G401 (cell line): ENCODE measurements around the gene GPR180. TPM values are rescaled to one million over a fixed set of nuclear protein-coding genes. Genes with fewer than 3 reads are reported as not detected.

Experiments used
- DNase-seq: peaks from one replicate; pipeline ENCODE4 v3.0.0-alpha.2; 2015; ENCODE audit warnings: low spot score
- in situ Hi-C: cut with HindIII; loops from 2 replicates; pipeline ENCODE4 v1.10.0; 2016; ENCODE audit warnings: low sequenced_read_pairs, mixed read lengths
- total RNA-seq: library from RNA; depleted of rRNA; stranded (reverse); fragments of >200 nt; shearing (Covaris generic); gene quantifications from 2 replicates; pipeline ENCODE4 v1.2.3, GENCODE V29; 2014; rRNA removed

The GPR180 gene
- 5.2 and 7.9 TPM in 2 replicates for total RNA-seq

DNA sequence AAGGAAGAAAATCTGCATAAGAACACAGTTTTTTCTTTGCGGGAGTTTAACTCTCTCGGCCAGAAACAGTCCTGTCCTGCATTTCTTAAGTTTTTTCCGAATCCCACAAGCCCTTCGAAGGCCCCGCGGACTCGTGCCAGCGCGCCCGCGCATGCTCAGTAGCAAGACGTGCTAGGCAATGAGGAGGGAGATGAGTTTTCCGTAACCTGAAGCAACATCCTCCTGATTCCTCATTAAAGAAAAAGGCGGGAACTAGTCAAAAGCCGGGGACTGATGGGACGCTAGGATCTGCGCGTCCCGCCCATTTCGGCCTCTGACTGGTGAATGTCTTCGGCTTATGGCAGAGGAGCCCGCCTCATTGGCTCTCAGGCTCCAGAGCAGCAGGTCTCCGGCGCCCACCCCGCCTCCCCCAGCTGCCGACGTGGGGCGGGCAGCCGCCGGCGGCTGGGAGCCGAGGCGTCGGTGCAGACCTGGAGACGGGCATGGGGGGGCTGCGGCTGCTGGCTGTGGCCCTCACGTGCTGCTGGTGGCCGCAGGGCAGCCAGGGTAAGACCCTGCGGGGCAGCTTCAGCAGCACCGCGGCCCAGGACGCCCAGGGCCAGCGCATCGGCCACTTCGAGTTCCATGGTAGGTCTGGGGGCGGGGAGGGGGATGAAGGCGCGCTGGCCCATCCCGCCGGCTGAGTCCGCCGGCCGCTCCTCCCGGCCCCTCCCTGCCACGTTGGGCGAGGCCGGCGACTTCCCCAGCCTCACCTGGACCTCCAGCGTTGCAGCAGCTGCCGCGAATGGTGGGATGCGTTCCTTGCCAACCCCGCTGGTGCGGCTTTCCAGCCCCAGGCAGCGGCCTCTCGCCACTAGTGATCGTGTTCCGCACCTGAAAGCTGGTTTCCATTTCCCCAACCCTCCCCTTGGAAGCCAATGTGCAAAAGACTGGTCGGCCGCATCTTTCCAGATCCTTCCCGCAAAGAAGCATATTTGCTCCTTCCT lies at the start of gene GPR180:
TSS of gene GPR180 (plus strand) at position 412 of the 986 bp plus-strand sequence. CDS start at position 483, 71 bp downstream.
- in situ Hi-C loops, result no loop called here
- peak; percentile 100 for DNase-seq

DNA sequence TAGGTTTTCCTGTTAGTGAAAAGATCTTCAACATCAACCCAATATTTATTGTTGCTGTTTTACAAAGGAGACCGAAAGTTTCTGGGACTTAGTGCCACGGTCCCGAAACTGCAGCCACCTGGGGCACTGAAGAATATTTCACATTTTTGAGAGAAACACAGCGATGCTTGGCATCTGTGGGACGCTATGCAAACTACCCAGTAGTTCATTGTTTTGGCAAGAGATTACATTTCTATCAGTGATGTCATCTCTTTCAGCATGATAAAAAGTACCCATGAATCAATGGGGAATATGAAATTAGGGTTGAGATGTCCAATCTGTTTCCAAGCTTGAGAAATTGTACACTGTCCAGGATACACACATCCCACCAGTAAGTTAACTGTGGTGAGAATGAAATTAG lies 49.6 kb upstream of the GPR180 start:
- in situ Hi-C loops, result no loop called here
- no peak for DNase-seq

DNA sequence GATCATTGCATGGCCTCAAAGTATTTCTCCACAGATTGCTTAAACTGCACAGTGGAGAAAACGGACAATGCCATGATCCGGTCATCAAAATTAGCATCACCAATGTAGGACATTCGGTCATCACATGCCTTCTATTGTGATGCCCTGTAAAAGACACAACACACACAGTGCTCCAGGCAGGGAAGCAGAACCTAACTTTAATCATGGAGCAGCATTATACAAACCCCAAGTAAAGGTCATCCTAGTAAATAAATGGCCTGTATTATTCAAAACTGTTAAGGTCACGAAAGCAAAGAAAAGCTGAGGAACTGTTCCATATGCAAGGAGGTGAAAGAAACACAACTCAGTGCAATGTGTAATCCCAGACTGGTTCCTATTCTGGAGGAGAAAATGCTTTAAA lies 47.9 kb upstream of the GPR180 start:
- in situ Hi-C loops, result no loop called here
- DNase-seq, result no peak

DNA sequence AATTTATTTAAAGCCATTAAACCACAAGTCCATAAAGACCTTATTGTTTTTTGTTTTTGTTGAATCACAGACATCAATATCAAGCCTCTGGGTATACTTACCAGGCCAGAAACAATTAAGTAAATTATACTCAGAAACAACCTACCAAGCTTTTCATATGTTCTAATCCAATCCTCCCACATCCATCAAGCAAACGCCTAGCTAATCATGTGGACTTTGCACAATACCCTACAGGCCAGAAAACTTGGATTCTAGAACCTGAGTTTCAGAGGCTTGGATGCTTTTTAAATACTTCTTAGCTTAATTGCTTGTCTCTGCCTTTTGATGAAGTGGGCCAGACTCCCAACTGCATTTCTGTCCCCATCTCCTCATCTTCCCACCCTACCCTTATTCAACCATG lies 45.6 kb upstream of the GPR180 start:
- no peak for DNase-seq
- in situ Hi-C loops, result no loop called here

DNA sequence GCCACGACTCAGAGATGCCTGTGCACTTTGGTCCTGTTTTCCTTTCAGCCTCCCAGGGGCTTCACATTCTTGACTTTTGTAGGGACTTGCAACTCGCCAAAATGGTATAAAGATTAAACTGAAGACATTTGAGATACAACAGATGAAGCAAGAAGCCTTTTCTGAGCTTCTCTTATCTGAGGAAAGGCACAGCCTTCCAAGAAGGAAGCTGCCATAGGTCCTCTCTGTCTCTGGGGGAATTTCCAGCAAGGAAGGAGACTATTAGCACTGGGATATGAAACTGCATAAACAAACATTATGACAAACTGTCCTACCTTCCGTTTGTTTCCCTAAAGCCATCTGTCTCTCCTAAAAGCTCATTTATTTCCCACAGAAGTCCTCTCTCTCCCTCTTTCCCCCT lies 45.0 kb upstream of the GPR180 start:
- in situ Hi-C loops, result no loop called here
- no peak for DNase-seq

DNA sequence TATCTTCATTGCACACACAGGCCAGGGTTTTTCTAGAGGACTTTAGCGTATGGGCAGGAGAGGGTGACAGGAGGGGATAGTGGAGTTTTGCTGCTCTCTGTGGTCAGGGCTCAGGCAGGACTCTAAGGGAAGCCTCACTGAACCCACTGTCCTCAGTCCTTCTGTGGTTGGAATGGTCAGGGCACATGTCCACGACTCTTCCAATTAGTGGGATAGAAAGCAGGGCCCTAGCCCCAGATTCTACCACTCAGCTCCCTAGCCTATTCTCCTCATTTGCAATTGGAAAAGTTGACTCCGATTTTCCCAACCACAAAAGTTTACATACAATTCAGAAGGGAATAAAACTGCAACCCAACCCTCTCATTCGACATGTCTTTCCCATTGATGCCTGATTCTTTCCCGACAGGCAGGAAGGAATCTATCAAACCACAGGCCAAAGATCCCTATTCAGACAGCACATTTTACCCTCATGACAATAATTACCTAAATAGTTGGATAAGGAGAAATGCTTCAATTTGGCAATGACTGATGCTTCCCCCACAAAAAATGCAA lies 43.9 kb upstream of the GPR180 start:
- DNase-seq, result no peak
- in situ Hi-C loops, result no loop called here

DNA sequence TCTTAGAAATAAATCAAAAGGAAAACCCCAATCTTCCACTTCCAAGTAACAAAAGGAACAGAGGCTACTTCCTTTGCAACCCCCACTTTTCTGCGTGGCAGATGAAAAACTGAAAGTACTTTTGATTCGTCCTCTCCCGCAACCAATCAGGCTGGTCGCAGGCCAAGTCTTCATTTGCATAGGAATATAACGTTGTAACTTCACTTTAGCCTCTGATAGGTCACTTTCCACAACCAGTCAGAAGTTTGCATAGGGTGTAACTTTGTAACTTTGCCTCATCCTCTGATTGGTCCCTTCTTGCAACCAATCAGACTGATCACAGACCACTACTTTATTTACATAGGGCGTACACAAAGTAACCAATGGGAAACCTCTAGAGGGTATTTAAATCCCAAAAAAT lies 42.9 kb upstream of the GPR180 start:
- in situ Hi-C loops, result no loop called here
- DNase-seq, result no peak

DNA sequence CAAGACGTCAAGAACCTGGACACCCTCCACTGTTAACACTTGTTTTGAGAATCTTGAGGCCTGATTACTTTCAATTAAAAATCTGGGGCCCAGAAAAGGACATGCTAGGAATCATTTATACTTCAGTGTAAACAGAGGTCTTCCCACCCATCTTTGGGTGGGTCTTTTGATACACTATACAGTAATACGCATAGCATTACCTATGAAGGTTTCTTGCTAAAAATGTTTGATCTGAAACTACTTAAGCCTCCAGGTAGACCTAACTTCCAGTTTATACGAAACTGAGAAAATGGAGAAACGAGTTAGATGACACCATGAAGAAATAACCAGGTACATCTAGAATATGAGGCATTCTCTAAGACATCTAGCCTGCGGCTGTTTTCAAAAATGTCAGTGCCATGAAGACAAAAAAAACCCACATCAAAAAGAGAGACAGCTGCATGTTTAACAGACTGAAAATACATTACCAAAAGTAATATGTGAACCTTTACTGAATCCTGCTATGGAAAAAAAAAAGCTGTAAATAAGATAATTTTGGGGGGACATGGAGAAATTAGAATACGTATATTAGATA lies 42.3 kb upstream of the GPR180 start:
- no peak for DNase-seq
- in situ Hi-C loops, result no loop called here

DNA sequence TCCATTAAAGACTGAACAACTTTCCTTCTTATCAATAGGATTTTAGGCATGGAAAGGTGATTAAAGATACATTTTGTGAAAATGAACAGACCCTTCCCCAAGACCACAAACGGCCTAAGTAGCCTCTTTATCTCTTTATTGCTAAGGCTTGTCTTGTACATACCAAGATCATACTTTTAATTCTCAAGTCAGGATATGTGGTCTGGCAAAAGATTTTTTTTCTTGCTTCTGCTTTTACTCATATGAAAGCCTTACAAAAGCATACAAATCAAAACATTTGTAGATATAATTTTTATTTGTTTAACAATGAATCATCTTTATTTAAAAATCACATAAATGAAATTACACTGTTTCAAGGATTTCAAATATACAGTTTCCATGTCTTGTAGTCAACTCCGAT lies 41.5 kb upstream of the GPR180 start:
- in situ Hi-C loops, result no loop called here
- no peak for DNase-seq

DNA sequence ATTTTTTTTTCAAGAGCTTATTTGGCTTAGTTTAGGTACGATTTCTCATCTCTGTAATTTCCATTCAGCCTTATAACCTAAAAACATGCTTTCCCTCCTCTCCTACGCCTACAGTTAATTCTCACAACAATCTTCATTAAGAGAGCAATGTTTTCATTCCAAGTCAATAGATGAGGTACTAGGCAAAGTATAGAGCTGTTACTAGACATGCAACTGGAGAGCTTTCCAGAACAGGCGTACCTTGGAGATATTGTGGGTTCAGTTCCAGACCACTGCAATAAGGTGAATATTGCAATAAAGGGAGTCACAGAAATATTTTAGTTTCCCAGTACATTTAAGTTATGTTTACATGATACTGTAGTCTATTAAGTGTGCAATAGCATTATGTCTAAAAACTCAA lies 40.5 kb upstream of the GPR180 start:
- DNase-seq, result no peak
- in situ Hi-C loops, result no loop called here

DNA sequence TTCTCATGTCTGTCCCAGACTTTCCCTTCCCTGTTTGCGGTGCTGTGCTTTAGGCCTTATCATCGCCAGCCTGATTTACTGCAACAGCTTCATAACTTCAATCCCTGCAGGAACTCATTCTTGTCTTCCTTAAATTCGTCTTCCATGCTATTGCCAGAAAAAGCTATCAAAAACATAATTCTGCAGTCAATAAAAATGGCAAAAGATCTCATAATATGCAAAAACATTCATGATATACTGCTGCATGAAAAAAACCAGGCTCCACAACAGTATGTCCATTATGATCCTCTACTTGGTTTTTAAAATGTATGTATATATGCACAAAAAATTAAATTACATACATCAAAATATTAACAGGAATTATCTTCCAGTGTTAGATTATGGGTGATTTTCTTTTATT lies 34.1 kb upstream of the GPR180 start:
- DNase-seq, result no peak
- in situ Hi-C loops, result no loop called here

DNA sequence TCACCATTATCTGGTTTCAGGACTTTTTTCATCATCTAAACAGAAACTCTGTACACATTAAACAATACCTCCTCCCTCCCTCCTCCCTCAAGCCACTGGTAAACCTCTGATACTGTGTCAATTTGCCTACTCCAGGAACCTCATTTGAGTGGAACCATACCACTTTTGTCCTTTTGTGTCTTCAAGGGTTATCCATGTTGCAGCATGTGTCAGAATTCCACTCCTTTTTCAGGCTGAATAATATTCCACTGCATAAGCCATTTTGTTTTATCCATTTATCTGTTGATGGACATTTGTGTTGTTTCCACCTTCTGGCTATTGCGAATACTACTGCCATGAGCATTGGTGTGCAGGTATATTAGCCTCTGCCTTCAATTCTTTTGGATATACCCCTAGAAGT lies 33.2 kb upstream of the GPR180 start:
- no peak for DNase-seq
- in situ Hi-C loops, result no loop called here

DNA sequence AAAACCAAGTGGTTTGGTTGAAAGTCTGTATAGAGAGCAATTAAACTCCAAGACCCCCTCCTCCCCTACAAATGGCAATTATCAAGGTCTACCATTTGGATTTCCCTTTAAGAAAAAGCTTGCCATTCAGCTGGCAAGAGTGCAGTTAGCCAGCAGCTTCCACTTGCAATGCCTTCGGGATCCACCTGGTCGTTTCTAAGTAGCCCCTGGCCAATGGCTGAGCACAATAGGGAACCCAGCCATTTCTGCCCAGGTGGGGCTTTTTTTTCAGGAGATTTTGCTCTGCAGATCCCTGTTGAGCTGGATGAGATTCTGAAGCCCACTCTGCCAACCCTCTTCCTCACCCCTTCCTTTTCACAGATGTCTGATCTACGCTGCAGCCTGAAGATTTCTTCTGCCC lies 32.0 kb upstream of the GPR180 start:
- in situ Hi-C loops, result no loop called here
- no peak for DNase-seq

DNA sequence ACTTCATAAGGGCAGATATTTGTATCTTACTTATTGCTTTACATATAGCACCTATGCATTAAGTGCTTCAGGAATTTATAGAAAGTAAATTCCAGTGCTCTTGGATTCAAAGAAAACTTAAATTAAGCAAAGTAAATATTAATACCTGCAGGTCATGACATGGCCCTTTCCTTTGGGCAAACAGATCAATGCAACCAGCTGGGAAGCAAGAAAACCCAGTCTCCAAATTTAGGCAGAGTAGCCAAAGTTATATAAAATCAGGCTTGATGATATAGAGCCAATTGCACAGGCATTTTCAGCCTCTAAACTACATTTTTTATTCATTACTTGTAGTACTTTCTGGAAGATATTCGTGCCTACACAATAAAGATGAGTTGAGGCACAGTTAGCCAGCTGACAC lies 22.6 kb upstream of the GPR180 start:
- no peak for DNase-seq
- in situ Hi-C loops, result no loop called here

DNA sequence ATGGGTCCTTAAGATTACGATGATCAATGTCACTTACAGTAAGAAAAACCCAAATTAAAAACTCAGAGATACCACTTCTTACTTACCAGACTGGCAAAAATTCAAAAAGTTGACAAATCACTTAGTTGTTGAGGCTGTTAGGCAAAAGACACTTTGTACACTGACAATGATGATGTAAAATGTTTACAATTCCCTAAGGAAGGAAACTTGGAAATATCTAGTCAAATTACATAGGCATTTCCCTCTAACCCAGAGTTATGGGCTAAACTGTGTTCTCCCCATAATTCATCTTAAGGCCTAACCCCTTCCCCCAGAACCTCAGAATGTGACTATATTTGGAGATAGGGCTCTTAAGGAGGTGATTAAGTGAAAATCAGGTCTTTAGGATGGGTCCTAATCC lies 17.7 kb upstream of the GPR180 start:
- DNase-seq, result no peak
- in situ Hi-C loops, result no loop called here

DNA sequence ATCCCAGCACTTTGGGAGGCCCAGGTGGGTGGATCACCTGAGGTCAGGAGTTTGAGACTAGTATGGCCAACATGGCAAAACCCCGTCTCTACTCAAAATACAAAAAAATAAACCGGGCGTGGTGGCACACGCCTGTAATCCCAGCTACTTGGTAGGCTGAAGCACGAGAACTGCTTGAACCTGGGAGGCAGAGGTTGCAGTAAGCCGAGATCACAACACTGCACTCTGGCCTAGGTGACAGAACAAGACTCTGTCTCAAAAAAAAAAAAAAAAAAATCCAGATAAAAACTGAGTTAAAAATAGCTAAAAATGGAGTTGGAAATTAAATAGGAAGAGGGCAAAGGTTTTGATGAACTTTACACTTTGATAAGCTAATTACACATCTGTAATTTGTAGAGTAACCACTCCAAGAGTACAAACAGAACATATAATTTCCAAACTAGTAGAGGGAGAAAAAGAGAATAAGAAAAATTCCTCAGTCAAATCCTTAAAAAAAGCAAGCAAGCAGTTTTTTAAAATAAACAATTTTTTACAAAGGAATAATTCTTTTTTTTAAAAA lies 16.0 kb upstream of the GPR180 start:
- no peak for DNase-seq
- in situ Hi-C loops, result no loop called here

DNA sequence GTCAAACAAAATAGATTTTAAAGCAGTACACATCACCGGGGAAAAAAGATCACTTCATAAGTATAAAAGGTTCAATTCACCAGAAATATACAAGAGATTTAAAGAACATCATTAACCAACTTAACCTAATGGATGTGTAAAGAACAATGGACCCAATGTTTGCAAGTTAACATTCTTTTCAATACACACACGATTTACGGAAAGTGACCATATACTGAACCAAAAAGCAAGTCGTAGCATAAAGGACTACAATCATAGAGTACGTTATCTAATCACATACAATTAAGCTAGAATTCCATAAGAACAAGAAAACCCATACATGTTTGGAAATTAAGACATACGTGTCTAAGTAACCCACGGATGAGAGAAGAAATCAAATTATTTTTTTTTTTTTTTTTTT lies 15.3 kb upstream of the GPR180 start:
- in situ Hi-C loops, result no loop called here
- DNase-seq, result no peak

DNA sequence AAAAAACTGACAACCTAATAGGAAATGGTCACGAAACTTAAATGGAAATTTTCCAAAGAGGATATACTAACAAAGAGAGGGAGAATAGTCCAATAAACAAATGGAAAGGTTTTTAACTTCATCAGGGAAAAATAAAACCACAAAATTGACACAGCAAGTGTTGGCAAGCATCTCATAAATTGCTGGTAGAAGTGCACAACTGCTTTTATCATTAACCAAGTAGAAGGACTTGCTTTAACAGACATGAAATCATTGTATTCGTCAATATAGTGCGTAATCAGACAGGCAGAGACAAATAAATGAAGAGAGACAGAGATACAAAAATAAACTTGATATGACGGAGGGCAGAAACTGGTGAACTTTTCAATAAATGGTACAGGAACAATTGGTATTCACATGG lies 13.1 kb upstream of the GPR180 start:
- no peak for DNase-seq
- in situ Hi-C loops, result no loop called here

DNA sequence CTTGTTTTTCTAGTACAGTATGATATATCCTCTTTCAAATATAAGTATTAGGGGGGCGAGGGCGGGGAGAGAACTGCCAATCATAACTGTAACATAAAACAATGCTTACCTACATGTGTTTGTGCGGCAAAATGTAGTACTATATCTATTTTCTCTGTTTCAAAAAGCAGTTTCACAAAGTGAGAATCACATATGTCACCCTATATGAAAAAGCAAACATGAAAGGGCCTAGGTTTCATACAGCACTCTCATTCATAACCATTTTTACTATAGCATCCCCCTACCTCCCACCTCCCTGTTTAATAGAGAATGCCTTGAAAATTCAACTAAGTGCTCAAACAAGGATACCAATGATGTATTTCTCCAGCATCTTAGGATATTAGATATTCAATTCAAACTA lies 10.9 kb upstream of the GPR180 start:
- in situ Hi-C loops, result no loop called here
- DNase-seq, result no peak
